Stimulated activated CD4-positive, alpha-beta T cell treated with anti-CD3 and anti-CD28 coated beads, Interleukin-12 subunit alpha, Interleukin-12 subunit beta, amount 100 ng/mL, for 24 hours (primary cell): Measurements from ENCODE around the gene COG4.

ENCODE experiments used
- DNase-seq, 2 experiments: peaks; one replicate each; pipeline ENCODE4 v3.0.0-alpha.2; 2020; ENCODE audit warnings: low read depth in 2 of 2

The COG4 gene

GRCh38 chr16:70434484-70435260 lies 88.7 kb downstream of the COG4 start:
- no peak for DNase-seq

- no peak for DNase-seq
Observed at GRCh38 chr16:70433458-70434103, 89.8 kb downstream of the COG4 start.

GRCh38 chr16:70432723-70433457 lies 90.5 kb downstream of the COG4 start:
- no peak for DNase-seq

GRCh38 chr16:70432356-70432722 lies 91.0 kb downstream of the COG4 start:
- no peak for DNase-seq

- peak; percentile 25 to 46 for DNase-seq
Observed at GRCh38 chr16:70430667-70431536, 92.5 kb downstream of the COG4 start.
